Omental fat pad (tissue), 4 donors: ENCODE results near the gene CABLES1. TPM values are rescaled to one million over a fixed set of nuclear protein-coding genes. Genes with fewer than 3 reads are reported as not detected.
"Not testable (repeated sequence)": the region's sequence is repeated elsewhere in the genome, so short reads cannot be mapped to it uniquely, and the experiment has no call there.

ENCODE experiments used
- ATAC-seq: fragments of 150-250 bp; one replicate; pipeline ENCODE4 v1.9.1; 2016; ENCODE audit warnings: mild to moderate bottlenecking, moderate library complexity; ENCODE audit not compliant: low FRiP score
- DNase-seq: peaks from one replicate; pipeline ENCODE4 v3.0.0-alpha.2; 2019; ENCODE audit warnings: low spot score
- CTCF ChIP-seq, 3 donors: fragments of 450-650 bp; IDR thresholded peaks; one replicate each; pipeline ENCODE4 v1.5.1; 2016 to 2017; ENCODE audit warnings: antibody characterized with exemption in 3 of 3, mild to moderate bottlenecking in 3 of 3, moderate library complexity in 2 of 3
- total RNA-seq, 4 donors: library from RNA; depleted of rRNA; stranded (reverse); fragments of >200 nt; gene quantifications; one replicate each; pipeline ENCODE4 v1.1.0, GENCODE V29; 2016

Gene CABLES1
- total RNA-seq, 4 donors from 2014 or later, result 24.4 to 95.9 (median 30.4) TPM

GRCh38 chr18:23105030-23105429 lies 30.3 kb upstream of the CABLES1 start:
- TF ChIP-seq CTCF (IDR thresholded peaks at IDR 0.05), result no peak

GRCh38 chr18:23105581-23106219 lies 29.6 kb upstream of the CABLES1 start:
- no peak for ATAC-seq
- TF ChIP-seq CTCF (IDR thresholded peaks at IDR 0.05), result no peak
- DNase-seq, result no peak

More at GRCh38 chr18:23105030-23105429, 30.3 kb upstream of the CABLES1 start:
- DNase-seq (no peak), ATAC-seq (no peak)

GRCh38 chr18:23106575-23106974 lies 28.7 kb upstream of the CABLES1 start:
- no peak for TF ChIP-seq CTCF (IDR thresholded peaks at IDR 0.05)
- no peak for DNase-seq
- no peak for ATAC-seq

- no peak for TF ChIP-seq CTCF (IDR thresholded peaks at IDR 0.05)
- ATAC-seq (no peak), DNase-seq (no peak)
Measured at GRCh38 chr18:23107718-23108117, 27.6 kb upstream of the CABLES1 start.

- DNase-seq, result no peak
- no peak for ATAC-seq
- TF ChIP-seq CTCF (IDR thresholded peaks at IDR 0.05), result no peak
Measured at GRCh38 chr18:23108496-23108895, 26.8 kb upstream of the CABLES1 start.

GRCh38 chr18:23109163-23109562 lies 26.1 kb upstream of the CABLES1 start:
- ATAC-seq, DNase-seq: not testable (repeated sequence)

GRCh38 chr18:23113576-23113975 lies 21.7 kb upstream of the CABLES1 start:
- ATAC-seq (no peak), DNase-seq (no peak)
- no peak for TF ChIP-seq CTCF (IDR thresholded peaks at IDR 0.05)
